Right cardiac atrium (tissue), 5 donors: ENCODE data around the gene FAT1. TPM values are rescaled to one million over a fixed set of nuclear protein-coding genes. Genes with fewer than 3 reads are reported as not detected.
"Not testable (repeated sequence)": the region's sequence is repeated elsewhere in the genome, so short reads cannot be mapped to it uniquely, and the experiment has no call there.

Experiments
- ATAC-seq, 2 donors: fragments of 200-7000 bp; cut with Tn5 transposase; one replicate each; pipeline versions ENCODE4 v1.8.0 to v1.9.1; 2020; ENCODE audit warnings: moderate library complexity in 2 of 2, mild to moderate bottlenecking in 1 of 2
- DNase-seq, 3 donors: peaks; one replicate each; pipeline ENCODE4 v3.0.0-alpha.2; 2020
- H3K27ac ChIP-seq: one replicate; pipeline ENCODE4 v1.5.1; 2013; ENCODE audit warnings: mild to moderate bottlenecking, low read length, control low read depth, moderate library complexity
- H3K27me3 ChIP-seq: one replicate; pipeline ENCODE4 v1.6.1; 2013; ENCODE audit not compliant: control insufficient read depth, insufficient read depth
- H3K4me1 ChIP-seq: one replicate; pipeline ENCODE4 v1.6.1; 2013; ENCODE audit warnings: low read length; ENCODE audit not compliant: control insufficient read depth, insufficient read depth
- H3K4me3 ChIP-seq: one replicate; pipeline ENCODE4 v1.5.1; 2013; ENCODE audit warnings: low read length, control low read depth
- H3K9me3 ChIP-seq: one replicate; pipeline ENCODE4 v1.6.1; 2013; ENCODE audit warnings: low read length; ENCODE audit not compliant: control insufficient read depth
- WGBS: extraction: QIAGEN DNeasy Blood & Tissue Kit; methylation state at CpG from one replicate; pipeline ENCODE4 v1.1.7; 2013; 5-methylcytosine and 5-hydroxymethylcytosine counted together
- intact Hi-C, 4 donors: fragments of 100-400 bp; cut with DNase I; formaldehyde crosslinking; loops; one replicate each; pipeline versions ENCODE4 v1.11.0 to v1.14.0; 2022 to 2023
- polyA plus RNA-seq: library from polyadenylated mRNA; stranded (reverse); fragments of 200-250 nt; gene quantifications from one replicate; pipeline ENCODE4 v1.2.3, GENCODE V29; 2013
- total RNA-seq, 4 donors: library from RNA; stranded (reverse); fragmentation: NEBNext Ultra II Directional; extraction: Animal tissue kit (Norgen Biotek cat#: 25700); gene quantifications; one replicate each; pipeline ENCODE4 v1.2.1, GENCODE V29; 2021
- donor health status: healthy with polysubstance abuse.
- donor health status: DM: no; HTN: yes; CAD: no.
- donor health status: DM: no; HTN: no; CAD: no.
- donor health status: DM: no; HTN: yes; CAD: no; lungs with severe emphysema.
- donor health status: DM: yes; HTN: yes; CAD: no.

FAT1 gene
- total and polyA plus RNA-seq, 5 donors, result 29.7 to 95.2 (median 77.1) TPM

GRCh38 chr4:186762865-186763264 is 39.2 kb upstream of the FAT1 start:
- no peaks in the 10 kb centered on the region for H3K9me3 ChIP-seq
- WGBS, result 80% methylated on average over 4 of the region's 4 CpGs
- H3K27me3 ChIP-seq, result no peaks in the 10 kb centered on the region
- ATAC-seq (no peak), DNase-seq (no peak)
- H3K27ac ChIP-seq, result no peak overlapping the region
- intact Hi-C loops, result no loop called here
- H3K4me3 ChIP-seq, result no peak overlapping the region
- H3K4me1 ChIP-seq, result no peaks in the 10 kb centered on the region

GRCh38 chr4:186762361-186762760 is 38.7 kb upstream of the FAT1 start:
- ATAC-seq (no peak), DNase-seq (no peak)
- 89% methylated on average over 2 of the region's 2 CpGs for WGBS
- Histone ChIP-seq H3K27me3 (no peaks in the 10 kb centered on the region), H3K4me1 (no peaks in the 10 kb centered on the region), H3K4me3 (no peak overlapping the region), H3K9me3 (no peaks in the 10 kb centered on the region), H3K27ac (no peak overlapping the region)
- intact Hi-C loops, result no loop called here

- intact Hi-C loops, H3K27ac ChIP-seq, ATAC-seq, H3K4me3 ChIP-seq, DNase-seq, H3K9me3 ChIP-seq, H3K27me3 ChIP-seq, H3K4me1 ChIP-seq: not testable (repeated sequence)
- WGBS, result 94% methylated on average over 2 of the region's 2 CpGs
Observed at GRCh38 chr4:186761956-186762355, 38.3 kb upstream of the FAT1 start.

- intact Hi-C loops, result no loop called here
- Histone ChIP-seq H3K4me1 (no peaks in the 10 kb centered on the region), H3K9me3 (no peaks in the 10 kb centered on the region), H3K4me3 (no peak overlapping the region), H3K27ac (no peak overlapping the region), H3K27me3 (no peaks in the 10 kb centered on the region)
- DNase-seq (no peak), ATAC-seq (peak in 1 of 2 donors; percentile 46)
- WGBS, result 63% methylated on average over 3 of the region's 3 CpGs
Observed at GRCh38 chr4:186761393-186761792, 37.7 kb upstream of the FAT1 start.

GRCh38 chr4:186760576-186760975 is 36.9 kb upstream of the FAT1 start:
- Histone ChIP-seq H3K4me3 (no peak overlapping the region), H3K9me3 (no peaks in the 10 kb centered on the region), H3K4me1 (no peaks in the 10 kb centered on the region), H3K27ac (no peak overlapping the region), H3K27me3 (no peaks in the 10 kb centered on the region)
- ATAC-seq (no peak), DNase-seq (no peak)
- WGBS, result 75% methylated on average over 6 of the region's 6 CpGs
- intact Hi-C loops, result no loop called here

DNA sequence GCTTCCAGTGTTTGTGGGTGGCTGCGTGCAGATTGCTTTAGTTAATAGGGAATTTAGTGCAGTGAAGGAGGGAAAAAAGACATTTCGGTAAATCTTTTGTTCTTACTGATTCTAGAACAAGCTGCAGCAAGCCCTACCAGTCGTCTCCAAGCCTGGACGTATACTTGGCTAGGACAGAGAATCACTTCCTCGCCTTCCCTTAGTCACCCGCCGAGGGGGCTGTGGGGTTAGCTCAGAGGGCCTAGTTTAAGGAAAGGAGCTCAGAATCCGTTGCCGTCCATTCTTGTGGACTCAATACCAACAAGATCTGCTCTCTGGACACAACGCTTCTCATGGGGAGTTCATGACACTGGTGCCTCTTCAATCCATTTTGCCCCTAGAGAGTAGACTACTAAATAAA is 36.3 kb upstream of the FAT1 start:
- DNase-seq (no peak), ATAC-seq (no peak)
- Histone ChIP-seq H3K27me3 (no peaks in the 10 kb centered on the region), H3K9me3 (no peaks in the 10 kb centered on the region), H3K27ac (no peak overlapping the region), H3K4me1 (no peaks in the 10 kb centered on the region), H3K4me3 (no peak overlapping the region)
- intact Hi-C loops, result no loop called here
- WGBS, result 90% methylated on average over 10 of the region's 10 CpGs

DNA sequence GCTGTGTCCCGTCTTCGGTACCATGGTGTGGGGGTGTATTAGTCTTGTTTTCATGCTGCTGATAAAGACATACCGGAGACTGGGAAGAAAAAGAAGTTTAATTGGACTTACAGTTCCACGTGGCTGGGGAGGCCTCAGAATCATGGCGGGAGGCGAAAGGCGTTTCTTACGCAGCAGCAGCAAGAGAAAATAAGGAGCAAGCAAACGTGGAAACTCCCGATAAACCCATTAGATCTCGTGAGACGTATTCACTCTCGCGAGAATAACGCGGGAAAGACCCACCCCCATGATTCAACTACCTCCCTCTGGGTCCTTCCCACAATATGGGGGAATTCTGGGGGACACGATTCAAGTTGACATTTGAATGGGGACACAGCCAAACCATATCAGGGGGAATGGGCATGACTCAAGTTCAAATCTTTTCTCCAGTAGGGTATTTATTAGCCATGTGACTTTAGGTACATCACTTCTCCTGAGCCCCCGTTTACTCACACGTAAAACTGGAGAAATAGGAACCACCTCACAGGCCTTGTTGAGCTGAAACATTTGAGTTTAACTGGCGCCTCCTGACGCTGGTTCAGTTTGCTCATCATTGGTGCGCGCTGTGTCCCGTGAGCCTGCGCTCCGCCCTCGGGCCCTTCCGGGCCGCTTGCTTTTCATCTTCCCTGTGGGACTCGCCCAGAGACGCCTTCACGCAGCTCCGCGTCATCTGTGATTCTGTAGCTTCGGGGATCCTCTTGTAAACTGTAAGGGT is 35.5 kb upstream of the FAT1 start:
- DNase-seq (no peak), ATAC-seq (no peak)
- Histone ChIP-seq H3K27ac (no peak overlapping the region), H3K9me3 (no peaks in the 10 kb centered on the region), H3K4me1 (no peaks in the 10 kb centered on the region), H3K27me3 (no peaks in the 10 kb centered on the region), H3K4me3 (no peak overlapping the region)
- intact Hi-C loops, result no loop called here
- 91% methylated on average over 35 of the region's 35 CpGs for WGBS

- H3K27ac ChIP-seq, result no peak overlapping the region
- ATAC-seq, result no peak
- H3K27me3 ChIP-seq, result no peaks in the 10 kb centered on the region
- WGBS, result 88% methylated on average over 13 of the region's 13 CpGs
- H3K9me3 ChIP-seq, result no peaks in the 10 kb centered on the region
- H3K4me1 ChIP-seq, result no peaks in the 10 kb centered on the region
- DNase-seq, result no peak
- H3K4me3 ChIP-seq, result no peak overlapping the region
- intact Hi-C loops, result no loop called here
Observed at GRCh38 chr4:186757696-186758355, 34.2 kb upstream of the FAT1 start.

- ATAC-seq, DNase-seq, H3K27ac ChIP-seq, H3K27me3 ChIP-seq, intact Hi-C loops, H3K4me3 ChIP-seq, H3K9me3 ChIP-seq, H3K4me1 ChIP-seq: not testable (repeated sequence)
- 95% methylated on average over 5 of the region's 5 CpGs for WGBS
Observed at GRCh38 chr4:186756550-186756949, 32.9 kb upstream of the FAT1 start.

DNA sequence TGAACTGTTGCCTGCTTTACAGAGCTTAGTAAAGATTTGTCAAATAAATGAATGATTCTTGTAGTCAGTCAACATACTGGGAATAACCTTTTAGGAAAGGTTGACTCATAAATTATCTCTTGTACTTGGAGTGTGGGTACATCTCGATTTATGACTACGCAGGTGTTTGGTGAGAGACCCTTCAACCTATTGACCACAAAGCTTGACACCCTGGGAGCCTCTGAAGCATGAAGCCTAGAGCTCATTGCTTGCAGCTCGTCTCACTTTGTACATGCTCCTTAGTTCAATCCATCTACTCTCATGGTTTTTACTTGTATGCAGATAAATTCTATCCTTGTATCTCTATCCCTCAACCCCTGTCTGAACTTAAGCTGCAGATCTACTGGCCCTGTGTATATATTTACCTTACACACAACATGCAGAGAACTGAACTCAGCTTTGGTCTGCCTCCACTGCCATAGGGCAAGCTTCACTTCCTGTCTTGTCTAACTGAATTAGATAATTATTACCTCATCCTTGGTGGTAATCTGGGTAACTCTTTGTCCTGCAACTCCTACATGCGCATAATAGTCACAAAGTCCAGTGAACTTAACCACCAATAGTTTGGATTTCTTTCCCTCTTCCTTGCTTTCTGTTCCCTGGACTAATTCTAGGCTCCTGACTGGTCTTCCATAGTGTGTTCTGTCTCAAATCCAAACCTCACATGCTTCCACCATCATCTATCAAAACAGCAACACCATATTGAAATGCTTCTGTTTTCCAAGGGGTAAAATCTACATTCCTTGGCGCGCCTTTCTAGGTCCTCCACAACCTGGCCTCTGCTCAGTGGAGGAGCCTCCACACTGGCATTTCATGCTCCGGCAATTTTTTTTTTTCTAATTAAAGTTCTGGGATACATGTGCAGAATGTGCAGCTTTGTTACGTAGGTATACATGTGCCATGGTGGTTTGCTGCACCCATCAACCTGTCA is 32.2 kb upstream of the FAT1 start:
- Histone ChIP-seq H3K4me1 (no peaks in the 10 kb centered on the region), H3K27ac (no peak overlapping the region), H3K27me3 (no peaks in the 10 kb centered on the region), H3K4me3 (no peak overlapping the region), H3K9me3 (no peaks in the 10 kb centered on the region)
- ATAC-seq (no peak), DNase-seq (no peak)
- intact Hi-C loops, result no loop called here
- 90% methylated on average over 8 of the region's 8 CpGs for WGBS

GRCh38 chr4:186754976-186755375 is 31.3 kb upstream of the FAT1 start:
- intact Hi-C loops, result no loop called here
- WGBS, result 68% methylated on average over 10 of the region's 10 CpGs

More at GRCh38 chr4:186754976-186755375, 31.3 kb upstream of the FAT1 start:
- DNase-seq (no peak), ATAC-seq (no peak)
- Histone ChIP-seq H3K9me3 (no peaks in the 10 kb centered on the region), H3K4me1 (no peaks in the 10 kb centered on the region), H3K4me3 (no peak overlapping the region), H3K27me3 (no peaks in the 10 kb centered on the region), H3K27ac (no peak overlapping the region)
